ENCODE results near the gene CIAO1.
"Not testable (repeated sequence)": the region's sequence is repeated elsewhere in the genome, so short reads cannot be mapped to it uniquely, and the experiment has no call there.

The CIAO1 gene

GRCh38 chr2:96265840-96266679 is at the start of gene CIAO1, which contains the start of gene TMEM127:
CIAO1 (plus strand) TSS chr2:96266225; CDS start chr2:96266351, 126 bp downstream.
TMEM127 (minus strand) TSS chr2:96265997; CDS start chr2:96265381, 616 bp downstream.
- peak; percentile 94 for DNase-seq (ENCODE audit: low read depth)

- DNase-seq (ENCODE audit: low read depth) = no peak
Measured at GRCh38 chr2:96218508-96219131, 47.4 kb upstream of the CIAO1 start.

GRCh38 chr2:96219959-96220358 is 46.1 kb upstream of the CIAO1 start:
- not testable (repeated sequence) for DNase-seq (ENCODE audit: low read depth)

GRCh38 chr2:96221106-96221505 is 44.9 kb upstream of the CIAO1 start:
- DNase-seq (ENCODE audit: low read depth) = not testable (repeated sequence)

- DNase-seq (ENCODE audit: low read depth) = no peak
Measured at GRCh38 chr2:96225016-96225533, 41.0 kb upstream of the CIAO1 start.

- DNase-seq (ENCODE audit: low read depth) = no peak
Measured at GRCh38 chr2:96231316-96231715, 34.7 kb upstream of the CIAO1 start.

GRCh38 chr2:96233436-96233835 is 32.6 kb upstream of the CIAO1 start:
- DNase-seq (ENCODE audit: low read depth) = no peak

GRCh38 chr2:96233880-96234316 is 32.1 kb upstream of the CIAO1 start:
- no peak for DNase-seq (ENCODE audit: low read depth)

- no peak for DNase-seq (ENCODE audit: low read depth)
Measured at GRCh38 chr2:96236882-96237281, 29.1 kb upstream of the CIAO1 start.

GRCh38 chr2:96238266-96238665 is 27.8 kb upstream of the CIAO1 start:
- DNase-seq (ENCODE audit: low read depth) = no peak

- no peak for DNase-seq (ENCODE audit: low read depth)
Measured at GRCh38 chr2:96239091-96239490, 26.9 kb upstream of the CIAO1 start.

GRCh38 chr2:96239745-96240264 is 26.2 kb upstream of the CIAO1 start:
- no peak for DNase-seq (ENCODE audit: low read depth)

GRCh38 chr2:96240341-96241038 is 25.5 kb upstream of the CIAO1 start:
- no peak for DNase-seq (ENCODE audit: low read depth)

GRCh38 chr2:96241227-96241626 is 24.8 kb upstream of the CIAO1 start:
- DNase-seq (ENCODE audit: low read depth) = no peak

GRCh38 chr2:96241900-96242611 is 24.0 kb upstream of the CIAO1 start:
- no peak for DNase-seq (ENCODE audit: low read depth)

GRCh38 chr2:96243843-96244242 is 22.2 kb upstream of the CIAO1 start:
- DNase-seq (ENCODE audit: low read depth) = no peak

- DNase-seq (ENCODE audit: low read depth) = no peak
Measured at GRCh38 chr2:96245609-96246390, 20.2 kb upstream of the CIAO1 start.

- DNase-seq (ENCODE audit: low read depth) = no peak
Measured at GRCh38 chr2:96247009-96247408, 19.0 kb upstream of the CIAO1 start.

GRCh38 chr2:96247896-96248295 is 18.1 kb upstream of the CIAO1 start:
- no peak for DNase-seq (ENCODE audit: low read depth)

GRCh38 chr2:96248624-96249023 is 17.4 kb upstream of the CIAO1 start:
- DNase-seq (ENCODE audit: low read depth) = no peak

GRCh38 chr2:96249654-96250053 is 16.4 kb upstream of the CIAO1 start:
- no peak for DNase-seq (ENCODE audit: low read depth)
